Uterus (tissue), 4 donors: ENCODE measurements around the gene VSTM2L. TPM values are rescaled to one million over a fixed set of nuclear protein-coding genes. Genes with fewer than 3 reads are reported as not detected.

Source experiments
- DNase-seq, 2 donors: peaks; one replicate each; pipeline ENCODE4 v3.0.0-alpha.2; 2019 to 2020
- H3K27ac ChIP-seq, 2 donors: fragments of 200-600 bp; sonication (generic); 1 replicate in 1 of 2; 2 replicates in 1 of 2; pipeline ENCODE4 v1.5.1; 2016 to 2018
- H3K27me3 ChIP-seq, 2 donors: fragments of 200-600 bp; sonication (generic); one replicate each; pipeline ENCODE4 v1.5.1; 2018 to 2019; ENCODE audit warnings: control low read depth in 1 of 2
- H3K36me3 ChIP-seq, 2 donors: fragments of 200-600 bp; sonication (generic); one replicate each; pipeline ENCODE4 v1.5.1; 2019; ENCODE audit warnings: control low read depth in 1 of 2
- H3K4me1 ChIP-seq, 2 donors: fragments of 200-600 bp; sonication (generic); one replicate each; pipeline ENCODE4 v1.5.1; 2018 to 2019; ENCODE audit warnings: control low read depth in 1 of 2
- H3K4me3 ChIP-seq, 2 donors: fragments of 200-600 bp; sonication (generic); 1 replicate in 1 of 2; 2 replicates in 1 of 2; pipeline ENCODE4 v1.5.1; 2018 to 2019; ENCODE audit warnings: mild to moderate bottlenecking in 1 of 2
- H3K9me3 ChIP-seq, 2 donors: fragments of 200-600 bp; sonication (generic); one replicate each; pipeline ENCODE4 v1.5.1; 2019; ENCODE audit warnings: control low read depth in 1 of 2
- CTCF ChIP-seq, 4 experiments: fragments of 200-600 bp in 2 of 4; fragments of 450-650 bp in 2 of 4; sonication (generic) in 2 of 4; IDR thresholded peaks; one replicate each; pipeline ENCODE4 v1.5.1; 2016 to 2019; ENCODE audit warnings: antibody characterized with exemption in 4 of 4, mild to moderate bottlenecking in 2 of 4, moderate library complexity in 1 of 4
- POLR2A ChIP-seq, 2 donors: fragments of 450-650 bp; IDR thresholded peaks; one replicate each; pipeline ENCODE4 v1.6.1; 2016; ENCODE audit warnings: antibody characterized with exemption in 2 of 2, mild to moderate bottlenecking in 1 of 2, moderate library complexity in 1 of 2
- intact Hi-C: fragments of 100-400 bp; cut with DNase I; formaldehyde crosslinking; loops from one replicate; pipeline ENCODE4 v1.15.1; 2023; ENCODE audit warnings: low total_unique reads
- total RNA-seq, 4 donors: library from RNA; depleted of rRNA in 3 of 4; stranded (reverse); fragments of >200 nt in 3 of 4; gene quantifications; one replicate each; pipeline versions ENCODE4 v1.1.0 to v1.2.4, GENCODE V29; 2014 to 2023
- donor health status: DM: yes; HTN: yes; CAD: no.

Gene VSTM2L
- total RNA-seq, 4 donors from 2014 or later = 0.29 to 5.7 (median 0.73) TPM

- Histone ChIP-seq H3K36me3 (no peaks in the 10 kb centered on the region), H3K4me1 (no peaks in the 10 kb centered on the region), H3K27ac (no peak overlapping the region), H3K27me3 (no peaks in the 10 kb centered on the region), H3K9me3 (peaks cover 0 to 11% of the 10 kb centered on the region in 2 donors), H3K4me3 (no peak overlapping the region)
- no peak for TF ChIP-seq CTCF (IDR thresholded peaks at IDR 0.05)
- TF ChIP-seq POLR2A (IDR thresholded peaks at IDR 0.05) = no peak
- DNase-seq = no peak
- intact Hi-C loops = no loop called here
These were observed 68.7 kb downstream of the VSTM2L start for GRCh38 chr20:37971561-37972127.

- TF ChIP-seq CTCF (IDR thresholded peaks at IDR 0.05) (no peak), POLR2A (IDR thresholded peaks at IDR 0.05) (no peak)
- DNase-seq = no peak
- intact Hi-C loops = no loop called here
These were observed 69.5 kb downstream of the VSTM2L start for GRCh38 chr20:37972256-37973058.

GRCh38 chr20:37973059-37973910 lies 70.4 kb downstream of the VSTM2L start:
- no peaks in the 10 kb centered on the region for H3K36me3 ChIP-seq
- TF ChIP-seq POLR2A (IDR thresholded peaks at IDR 0.05) (no peak), CTCF (IDR thresholded peaks at IDR 0.05) (no peak)
- no peak overlapping the region for H3K4me3 ChIP-seq
- peaks cover 0 to 4% of the 10 kb centered on the region in 2 donors for H3K9me3 ChIP-seq
- DNase-seq = no peak
- H3K27ac ChIP-seq = no peak overlapping the region
- intact Hi-C loops = no loop called here
- H3K4me1 ChIP-seq = no peaks in the 10 kb centered on the region
- no peaks in the 10 kb centered on the region for H3K27me3 ChIP-seq

More at GRCh38 chr20:37972256-37973058, 69.5 kb downstream of the VSTM2L start:
- no peaks in the 10 kb centered on the region for H3K27me3 ChIP-seq
- no peak overlapping the region for H3K4me3 ChIP-seq
- peaks cover 0 to 10% of the 10 kb centered on the region in 2 donors for H3K9me3 ChIP-seq
- H3K36me3 ChIP-seq = no peaks in the 10 kb centered on the region
- H3K4me1 ChIP-seq = no peaks in the 10 kb centered on the region
- no peak overlapping the region for H3K27ac ChIP-seq

GRCh38 chr20:37976887-37977286 lies 74.0 kb downstream of the VSTM2L start:
- TF ChIP-seq CTCF (IDR thresholded peaks at IDR 0.05) = no peak
- no peak for TF ChIP-seq POLR2A (IDR thresholded peaks at IDR 0.05)
- no peaks in the 10 kb centered on the region for H3K4me1 ChIP-seq
- no peak overlapping the region for H3K4me3 ChIP-seq
- no peaks in the 10 kb centered on the region for H3K9me3 ChIP-seq
- H3K36me3 ChIP-seq = no peaks in the 10 kb centered on the region
- H3K27ac ChIP-seq = no peak overlapping the region
- no peaks in the 10 kb centered on the region for H3K27me3 ChIP-seq
- no peak for DNase-seq
- intact Hi-C loops = no loop called here
